NCI-H128 (cell line): ENCODE measurements around the gene SCG3.

Experiments used
- DNase-seq: peaks from one replicate; lab custom pipeline; 2025; ENCODE audit not compliant: unreplicated experiment; lab: John Stamatoyannopoulos, UW

SCG3 gene

DNA sequence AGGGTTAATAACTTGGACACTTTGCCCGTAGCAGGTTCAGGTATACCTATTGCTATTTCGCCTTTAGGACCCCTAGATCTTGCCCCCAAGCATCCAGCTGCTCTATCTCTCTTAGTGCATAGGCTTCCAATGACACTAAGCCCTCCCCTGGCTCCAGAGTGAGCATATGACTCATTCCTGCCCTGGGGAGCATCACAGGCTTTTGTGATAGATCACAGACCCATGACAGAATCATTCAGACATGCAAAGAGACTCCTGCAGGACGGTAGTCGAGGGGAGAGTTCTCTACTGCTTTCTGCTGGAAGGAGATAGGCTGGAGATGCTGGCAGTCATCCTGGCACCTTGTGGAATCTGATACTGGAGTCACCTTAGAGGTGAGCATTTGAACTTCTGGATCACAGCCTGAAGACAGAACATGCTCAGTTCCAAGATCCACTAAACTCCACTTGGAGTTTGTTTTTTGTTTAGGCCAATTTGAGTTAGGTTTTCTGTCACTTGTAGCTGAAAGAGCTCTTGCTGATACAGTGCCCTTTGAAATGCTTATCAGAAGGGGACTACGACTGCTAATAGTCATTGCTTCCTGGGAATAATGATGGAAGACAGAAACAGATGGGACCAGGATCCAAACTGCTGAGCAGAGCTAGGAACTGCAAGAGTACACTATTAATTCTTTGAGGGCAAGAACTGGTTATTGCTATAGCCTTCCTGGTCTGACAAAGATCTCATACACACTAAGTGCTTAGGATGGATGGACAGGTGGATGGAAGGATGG lies 45.2 kb downstream of the SCG3 start:
- no peak for DNase-seq

DNA sequence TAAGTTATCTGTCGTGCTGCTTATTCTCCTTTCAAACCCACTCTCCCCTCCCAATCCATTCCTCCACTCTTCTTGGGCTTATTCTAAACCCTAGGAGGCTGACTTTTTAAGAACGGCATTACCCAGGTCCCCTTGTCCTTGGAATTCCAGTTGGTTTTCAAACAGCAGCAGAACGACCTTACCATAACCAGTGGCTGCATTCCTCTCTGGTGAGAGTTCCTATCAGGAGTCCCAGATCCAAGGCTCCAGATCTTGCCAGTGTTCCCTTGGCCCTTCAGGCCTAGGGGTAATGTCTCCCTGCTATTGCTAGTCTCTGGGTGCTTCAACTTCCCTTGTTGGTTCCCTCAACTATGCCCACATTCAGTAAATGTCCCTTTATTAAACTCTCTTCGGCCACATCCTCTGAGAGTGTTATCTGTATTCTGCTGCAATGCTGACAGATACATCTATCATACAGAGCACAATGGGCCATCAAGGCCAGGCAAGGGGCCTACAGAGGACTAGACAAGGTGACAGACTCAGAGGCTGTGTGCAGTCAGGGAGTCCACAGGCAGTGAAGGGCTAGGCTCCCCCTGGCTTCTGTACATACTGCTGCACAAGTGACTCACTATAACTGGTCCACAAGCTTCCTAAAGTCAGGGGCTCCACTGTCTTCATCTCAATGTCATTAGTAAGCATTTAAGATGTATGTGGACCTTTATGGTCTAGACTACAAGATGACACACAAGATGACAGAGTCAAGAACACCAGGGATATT lies 46.0 kb downstream of the SCG3 start:
- no peak for DNase-seq

DNA sequence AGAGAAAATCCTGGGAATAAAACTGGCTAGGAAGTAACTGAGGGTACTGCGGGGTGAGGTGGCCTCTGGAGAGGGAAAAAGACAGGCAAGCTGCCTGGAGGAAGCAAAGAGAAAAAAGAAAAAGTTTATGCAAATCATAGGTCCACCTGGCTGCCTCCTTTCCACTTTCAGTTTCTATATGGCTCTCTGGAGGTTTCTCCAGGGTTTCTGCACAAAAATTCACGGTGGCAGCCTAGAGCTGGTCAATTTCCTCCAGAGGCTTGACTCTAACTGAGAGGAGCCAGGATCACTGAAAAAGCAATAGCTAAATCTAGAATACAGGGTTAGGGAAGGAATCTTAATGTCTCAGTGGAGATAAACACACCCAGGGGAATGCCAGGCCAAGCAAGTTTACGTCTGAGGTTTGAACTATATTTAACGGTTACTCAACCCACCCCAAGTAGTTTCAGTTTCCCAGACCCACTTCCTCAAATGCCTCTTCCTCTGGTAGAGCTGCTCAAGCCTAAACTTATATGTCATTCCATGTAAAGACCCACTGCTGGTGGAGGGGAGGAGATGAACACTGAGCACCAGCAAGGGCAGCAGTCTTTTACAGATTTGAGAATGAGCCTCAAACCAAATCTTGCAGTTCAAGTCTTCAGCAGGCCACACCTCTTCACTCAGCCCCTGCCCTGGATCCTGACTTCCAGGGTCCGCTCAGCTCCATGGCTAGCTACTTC lies 50.4 kb downstream of the SCG3 start:
- DNase-seq: no peak

DNA sequence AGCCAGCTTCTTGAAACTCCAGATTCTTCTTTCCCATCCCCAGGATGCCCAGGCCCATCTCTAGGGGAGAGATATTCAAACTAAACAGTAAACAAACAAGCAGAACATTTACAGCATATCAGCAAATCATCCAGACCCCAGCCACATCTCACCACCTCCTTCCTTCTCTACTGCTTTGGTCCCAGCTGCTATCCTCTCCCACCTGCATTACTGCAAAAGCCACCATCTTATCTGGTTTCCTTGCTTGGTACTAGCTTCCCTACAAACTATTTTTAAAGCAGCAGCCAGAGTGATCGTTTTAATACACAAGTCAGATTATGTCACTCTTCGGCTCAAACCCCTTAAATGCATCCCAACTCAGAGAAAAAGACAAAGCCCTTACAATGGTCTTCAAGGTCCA lies 51.3 kb downstream of the SCG3 start:
- DNase-seq: no peak

DNA sequence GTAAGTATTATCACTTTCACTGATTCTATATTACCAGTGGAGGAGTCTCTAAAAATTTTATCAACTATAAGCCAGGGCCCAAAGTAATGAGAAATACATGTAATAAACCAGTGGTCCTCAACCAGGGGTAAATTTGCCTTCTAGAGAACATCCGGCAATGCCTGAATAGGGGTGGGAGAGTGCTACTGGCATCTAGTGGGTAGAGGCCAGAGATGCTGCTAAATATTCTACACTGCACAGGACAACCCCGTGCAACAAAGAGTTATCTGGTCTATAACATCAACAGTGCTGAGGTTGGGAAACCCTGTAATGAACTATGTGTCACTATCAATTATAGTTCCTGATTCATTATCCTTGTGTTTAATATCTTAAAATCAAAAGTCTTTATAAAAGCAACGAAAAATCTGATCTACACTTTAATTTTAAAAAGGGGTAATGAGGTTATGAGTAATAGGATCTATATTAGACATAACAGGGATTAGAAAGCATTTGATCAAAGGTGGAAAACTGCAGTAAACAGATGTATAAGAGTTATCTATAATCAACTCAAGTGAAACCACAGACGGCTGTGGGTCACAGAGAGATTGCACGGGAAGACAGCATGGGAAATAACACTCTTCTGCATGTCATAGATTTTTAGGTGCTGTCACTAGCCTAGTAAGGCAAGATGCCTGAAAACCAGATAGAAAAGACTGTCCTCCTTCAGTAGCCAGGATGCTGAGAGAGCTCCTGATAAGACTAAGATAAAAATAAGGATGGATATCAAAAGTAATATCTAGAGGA lies 54.1 kb downstream of the SCG3 start:
- DNase-seq: no peak

DNA sequence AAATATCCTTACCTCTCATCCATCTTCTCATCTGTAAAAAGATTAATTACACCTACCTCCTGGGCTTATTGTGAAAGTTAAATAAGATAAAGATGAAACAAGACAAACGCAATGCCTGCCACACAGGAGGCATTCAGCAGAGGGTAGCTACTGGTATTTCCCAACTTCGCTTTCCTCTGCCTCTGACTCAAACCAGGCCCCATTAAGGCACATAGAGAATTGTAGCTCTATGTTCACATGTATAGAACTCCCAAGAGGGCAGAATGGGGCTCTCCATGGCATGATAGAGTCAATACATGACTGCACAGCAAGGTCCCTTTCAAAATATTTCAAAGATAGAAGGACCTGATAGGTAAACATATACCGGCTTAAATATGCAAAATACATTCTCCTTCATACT lies 54.8 kb downstream of the SCG3 start:
- no peak for DNase-seq

DNA sequence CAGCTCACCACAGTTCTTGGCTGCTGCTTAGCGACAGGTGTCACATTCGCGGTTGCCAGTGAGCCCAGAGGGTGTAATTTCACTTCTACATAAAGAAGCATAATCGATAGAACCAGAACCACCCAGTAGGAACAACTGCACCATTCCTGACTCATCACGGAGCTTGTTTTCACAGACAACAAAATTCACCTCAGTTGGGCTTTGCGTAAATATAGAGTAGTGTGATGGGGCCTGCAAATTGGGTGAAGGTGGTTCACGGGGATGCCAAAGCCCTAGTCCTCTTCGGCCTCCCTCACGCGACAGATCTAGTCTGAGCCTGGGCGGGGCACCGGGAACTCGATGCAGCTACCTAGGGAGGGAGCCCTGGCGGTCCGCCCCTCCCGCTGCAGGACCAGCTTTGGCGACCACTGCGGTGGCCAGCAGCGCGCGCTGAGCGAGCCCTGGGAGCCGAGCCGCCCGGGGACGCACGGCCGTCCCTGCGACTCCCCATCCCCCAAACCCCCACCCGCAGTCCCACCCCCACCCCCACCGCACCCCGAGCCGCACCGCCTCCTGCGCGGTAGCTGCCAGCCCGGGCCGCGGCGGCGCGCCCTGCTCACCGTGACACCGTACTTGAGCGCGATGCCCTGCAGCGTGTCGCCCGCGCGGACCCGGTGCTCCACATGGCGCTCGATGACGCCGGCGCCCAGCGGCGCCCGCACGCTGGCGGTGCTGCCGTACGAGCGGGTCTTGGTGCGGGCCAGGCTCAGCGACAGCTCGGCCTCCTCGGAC lies 55.6 kb downstream of the SCG3 start:
- no peak for DNase-seq

DNA sequence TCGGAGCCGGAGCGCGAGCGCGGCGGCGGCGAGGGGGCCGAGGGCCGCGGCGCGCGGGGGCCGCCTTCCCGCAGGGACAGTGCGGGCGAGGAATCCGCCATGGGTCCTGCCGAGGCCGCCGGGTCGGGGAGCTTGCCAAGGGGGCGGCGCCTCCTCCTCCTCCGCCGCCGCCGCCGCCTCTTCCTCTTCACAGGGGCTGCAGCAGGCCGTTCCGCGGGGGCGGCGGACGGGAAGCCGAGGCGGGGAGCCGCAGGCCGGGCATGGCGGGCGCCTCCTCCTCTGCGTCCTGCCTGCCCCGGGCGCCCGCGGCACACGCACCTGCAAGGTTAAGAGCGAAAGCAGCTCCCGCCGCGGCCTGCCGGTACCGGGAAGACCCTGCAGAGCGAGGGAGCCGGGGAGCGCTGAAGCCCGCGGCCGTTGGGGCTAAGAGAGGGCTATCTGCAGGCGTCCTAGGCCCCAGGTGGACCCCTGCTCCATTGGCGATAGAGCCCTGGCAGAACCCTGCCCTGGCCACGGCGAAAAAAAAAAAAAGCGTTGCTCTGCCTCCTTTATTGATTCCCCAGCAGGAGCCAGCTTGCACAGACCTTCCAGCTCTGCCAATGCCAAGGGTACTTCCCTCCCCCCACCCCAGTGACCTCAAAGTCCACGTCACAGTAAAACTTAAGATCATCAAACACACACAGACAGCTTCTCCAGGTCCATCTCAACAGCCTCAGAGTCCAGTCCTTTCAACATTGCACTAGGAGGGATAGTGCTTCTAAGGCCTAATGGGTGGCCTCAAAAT lies 56.4 kb downstream of the SCG3 start, which contains the start of gene LYSMD2:
Gene LYSMD2, minus strand, starts transcription at position 134 of the 784 bp plus-strand sequence. Its CDS starts 33 bp downstream, at position 101.
- no peak for DNase-seq

DNA sequence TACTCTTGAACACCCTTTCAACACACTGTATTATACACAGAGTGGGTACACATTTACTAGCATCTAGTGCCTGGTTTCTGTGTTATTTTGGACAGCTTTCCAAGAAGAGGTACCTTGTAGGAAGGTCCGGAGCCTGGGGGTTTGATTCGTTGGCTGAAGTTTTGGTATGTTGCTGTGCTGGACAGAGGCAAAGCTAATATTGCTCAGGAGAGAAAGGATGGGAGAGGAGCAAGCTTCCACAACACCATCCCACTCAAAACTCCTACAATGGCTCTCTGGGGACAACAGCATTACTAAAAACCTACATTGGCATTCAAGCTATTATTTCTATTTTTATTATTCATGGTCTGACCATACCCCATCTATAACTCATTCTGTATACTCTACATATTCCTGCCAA lies 57.2 kb downstream of the SCG3 start:
- no peak for DNase-seq

DNA sequence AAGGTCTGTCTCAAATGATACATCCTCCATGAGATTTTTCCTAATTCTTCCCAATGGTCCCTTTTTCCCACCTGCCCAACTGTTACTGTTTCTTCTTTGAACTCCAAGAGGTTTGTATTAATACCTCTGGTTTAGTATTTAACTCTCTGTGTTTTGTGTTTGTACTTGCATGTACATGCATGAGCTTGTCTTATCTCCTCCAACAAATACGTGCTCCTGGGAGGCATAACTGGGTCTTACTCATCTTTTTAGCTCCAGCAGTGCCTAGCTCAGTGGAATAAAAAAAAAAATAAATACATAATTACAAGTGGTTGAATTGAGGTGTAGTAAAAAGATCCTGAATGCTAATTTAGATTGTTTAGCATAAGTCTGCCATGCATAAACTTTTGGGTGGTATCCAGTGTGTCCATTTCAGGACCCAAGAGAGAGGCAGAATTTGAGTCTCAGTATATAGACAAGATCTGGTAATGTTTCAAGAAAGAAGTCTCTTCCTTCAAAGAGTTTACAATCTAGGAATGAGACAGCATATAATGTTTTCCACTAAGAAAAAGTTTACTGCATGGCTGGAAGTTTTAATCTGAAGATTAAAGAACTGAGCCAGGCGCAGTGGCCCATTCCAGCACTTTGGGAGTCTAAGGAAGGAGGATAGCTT lies 57.9 kb downstream of the SCG3 start:
- DNase-seq: no peak

DNA sequence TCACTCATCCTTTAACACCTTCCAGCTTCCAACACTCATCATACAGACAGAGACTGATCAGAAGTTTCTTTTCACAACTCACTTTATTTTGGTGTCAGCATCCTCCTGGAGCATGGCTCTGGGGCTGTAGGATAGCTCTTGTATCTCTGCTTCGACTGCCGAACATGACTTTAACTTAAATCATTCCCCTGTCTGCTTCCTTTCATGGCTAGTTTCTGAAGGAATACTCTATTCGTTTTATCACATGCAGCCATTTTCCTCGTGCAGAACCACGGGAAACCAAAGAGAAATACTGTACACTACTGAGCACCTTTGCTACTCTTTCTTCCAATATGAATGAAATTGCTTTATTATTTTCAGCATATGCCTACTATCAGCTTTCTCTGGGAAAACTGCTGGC lies 68.0 kb downstream of the SCG3 start:
- no peak for DNase-seq

DNA sequence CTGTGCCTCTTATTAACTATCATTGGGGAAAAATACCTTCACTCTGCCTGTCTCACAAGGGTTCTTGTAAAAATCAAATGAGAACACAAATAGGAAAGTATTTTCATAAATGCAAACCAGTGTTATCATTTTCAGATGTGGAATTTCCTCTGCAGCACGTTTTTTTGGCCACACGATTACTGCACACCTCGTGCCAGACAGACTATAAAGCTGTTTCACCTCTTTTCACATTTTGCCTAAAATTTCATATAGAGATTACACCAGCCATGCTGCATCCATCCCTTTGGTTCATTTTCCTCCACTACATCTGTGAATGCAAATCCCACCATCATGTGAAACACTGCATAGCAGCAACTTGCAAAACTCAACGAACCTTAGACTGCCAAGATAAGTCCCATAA lies 68.9 kb downstream of the SCG3 start:
- DNase-seq: no peak

DNA sequence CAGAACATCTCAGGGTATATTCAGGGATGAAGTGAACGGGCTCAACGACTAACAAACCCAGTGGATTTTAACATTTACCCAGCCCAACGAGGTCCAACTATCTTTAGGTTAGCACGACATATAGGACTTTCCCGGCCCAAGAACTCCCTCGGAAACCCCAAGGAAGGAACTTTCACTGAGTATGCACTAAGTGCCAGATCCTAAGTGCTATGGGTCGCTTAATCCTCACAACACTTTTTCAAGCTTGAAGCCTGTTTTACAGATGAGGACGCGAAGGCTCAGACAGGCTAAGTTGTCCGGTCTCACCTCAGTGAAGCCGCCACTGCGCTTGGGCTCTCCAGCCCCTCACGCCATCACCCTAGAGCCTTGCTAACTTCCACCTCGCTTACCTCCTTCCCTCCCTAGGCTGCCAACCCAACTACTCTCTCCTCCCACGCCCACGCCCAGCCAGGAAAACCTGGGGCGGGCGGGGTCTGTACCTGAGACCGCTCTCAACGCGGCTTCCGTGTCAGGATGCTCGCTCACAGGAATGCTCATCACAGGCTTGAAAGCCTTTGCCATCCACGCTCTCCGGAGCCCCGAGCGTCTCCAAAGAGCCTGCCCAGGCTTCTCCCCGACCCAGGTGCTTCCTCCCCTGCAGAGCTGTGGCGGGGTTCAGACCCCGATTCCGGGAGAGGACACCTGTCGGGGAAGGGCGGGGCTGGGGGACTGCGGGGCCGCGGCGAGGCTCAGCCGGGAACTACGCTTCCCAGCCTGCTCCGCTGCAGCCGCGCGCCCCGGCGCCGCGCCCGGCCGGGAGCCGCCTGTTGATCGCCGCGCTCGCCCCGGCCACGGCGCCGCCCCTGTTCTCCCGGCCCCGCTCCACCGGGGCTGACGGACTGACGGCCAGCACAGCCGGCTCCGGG lies 69.7 kb downstream of the SCG3 start, which contains the start of gene TMOD2:
Gene TMOD2, plus strand, starts transcription at position 806 of the 905 bp plus-strand sequence. CDS start 14,845 bp downstream, outside the sequence.
- no peak for DNase-seq

DNA sequence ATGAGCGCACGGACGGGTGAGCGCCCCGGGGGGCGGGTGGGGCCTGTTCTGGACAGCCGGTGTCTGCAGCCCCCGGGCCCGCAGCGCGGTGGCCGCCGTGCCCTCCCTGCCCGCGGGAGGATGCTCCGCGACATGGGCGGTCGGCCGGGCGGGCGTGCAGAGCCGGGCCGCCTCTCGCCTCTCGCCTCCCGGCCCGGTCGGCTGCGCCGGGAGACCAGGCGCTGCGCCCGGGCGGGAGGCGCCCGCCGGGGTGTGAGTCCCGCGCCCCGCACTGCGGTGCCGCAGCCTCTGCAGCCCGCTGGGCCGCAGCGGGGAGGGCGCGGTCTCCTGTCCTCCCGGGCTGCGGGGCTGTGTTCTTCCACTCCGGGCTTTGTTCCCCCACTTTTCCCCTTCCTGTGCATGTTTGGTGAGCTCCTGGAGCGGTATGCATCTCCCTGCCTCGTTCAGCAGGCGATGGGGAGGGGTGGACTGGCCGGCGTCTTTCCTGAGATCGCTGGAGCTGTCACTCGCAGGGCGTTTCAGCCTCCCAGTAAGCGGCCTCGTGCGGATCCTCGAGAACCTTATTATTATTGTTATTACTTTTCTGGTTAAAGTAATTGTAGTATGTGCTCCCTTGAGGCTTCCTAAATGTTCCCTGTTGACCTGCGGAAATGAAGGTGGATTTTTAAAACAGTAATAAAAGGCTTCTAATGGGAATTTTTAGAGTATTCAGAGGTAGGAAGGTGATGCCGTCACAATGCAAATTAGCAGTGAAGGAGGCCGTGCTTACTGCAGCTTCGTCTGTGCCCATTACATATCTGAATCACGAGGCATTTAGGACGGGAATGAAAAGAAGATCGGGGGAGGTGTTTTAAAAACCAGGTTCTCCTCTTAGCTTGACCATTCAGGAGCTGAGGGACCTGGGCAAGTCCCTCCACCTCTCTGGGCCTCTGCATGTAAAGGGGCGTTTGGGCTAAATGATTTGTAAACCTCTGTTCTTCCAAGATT lies 70.7 kb downstream of the SCG3 start:
- DNase-seq: no peak

DNA sequence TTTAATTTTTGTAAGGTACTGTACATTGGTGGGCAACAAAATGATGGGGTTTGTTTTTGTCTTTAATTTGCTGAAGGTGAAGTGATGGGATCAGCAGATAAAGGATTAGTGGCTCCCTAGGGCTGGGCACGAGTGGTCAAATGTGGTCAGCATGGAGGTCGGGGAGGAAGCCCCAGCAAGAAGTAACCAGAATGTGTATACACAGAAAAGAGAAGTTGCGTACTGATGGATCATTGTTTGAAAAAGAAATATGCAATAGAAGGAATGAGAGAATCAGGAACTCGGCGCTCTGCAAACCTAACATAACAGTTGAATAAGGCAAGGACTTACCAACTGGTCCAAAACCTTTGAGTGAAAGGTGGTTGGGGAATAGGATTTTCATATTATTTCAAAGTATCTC lies 71.6 kb downstream of the SCG3 start:
- DNase-seq: no peak

DNA sequence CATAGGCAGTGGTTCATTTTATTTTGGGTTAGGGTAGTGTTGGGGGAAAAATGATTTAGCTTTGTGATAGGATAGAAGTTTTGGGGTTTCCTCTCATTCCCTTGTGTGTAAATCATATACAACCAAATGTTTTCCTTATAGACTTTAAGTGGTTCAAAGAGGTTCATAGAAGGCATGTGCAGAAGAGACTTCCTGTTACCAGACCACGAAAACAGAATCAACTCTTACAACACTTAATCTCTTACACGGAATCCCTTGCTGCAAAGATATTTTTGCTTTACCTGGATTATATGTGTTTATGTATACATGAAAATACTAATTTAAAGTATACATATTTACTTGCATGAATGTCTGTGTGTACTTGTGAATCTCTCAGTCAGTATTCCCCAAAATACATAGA lies 73.0 kb downstream of the SCG3 start:
- DNase-seq: no peak

DNA sequence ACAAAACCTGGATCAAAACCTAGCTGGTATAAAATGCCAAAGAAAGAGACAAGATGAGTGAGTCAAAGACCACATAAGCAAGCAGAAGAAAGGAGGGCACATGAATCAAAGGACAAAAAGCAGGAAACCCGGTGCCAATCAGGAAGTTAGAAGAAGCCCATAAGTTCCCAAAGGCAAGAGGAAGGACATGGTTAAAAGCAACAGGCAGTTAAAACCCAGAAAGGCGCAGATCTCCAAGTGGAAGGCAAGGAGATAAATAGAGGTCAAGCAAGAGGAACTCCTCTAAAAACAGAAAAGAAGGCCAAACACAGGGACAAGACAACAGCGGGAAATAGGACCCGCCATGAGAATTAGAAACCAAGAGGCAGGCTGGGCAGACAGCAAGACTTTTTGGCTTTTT lies 74.5 kb downstream of the SCG3 start:
- DNase-seq: no peak
